DMS79 treated with DMSO at 0.1 percent for 48 hours (cell line): ENCODE data around the gene NUAK1.

Experiments used
- DNase-seq: peaks from one replicate; lab custom pipeline; 2025; lab: John Stamatoyannopoulos, UW

Gene NUAK1

GRCh38 chr12:106082216-106083175 is 56.3 kb downstream of the NUAK1 start:
- no peak for DNase-seq

GRCh38 chr12:106081606-106082005 is 57.1 kb downstream of the NUAK1 start:
- DNase-seq, result no peak

GRCh38 chr12:106080791-106081170 is 58.0 kb downstream of the NUAK1 start:
- no peak for DNase-seq

GRCh38 chr12:106080041-106080790 is 58.5 kb downstream of the NUAK1 start:
- no peak for DNase-seq

- DNase-seq, result no peak
These were observed 59.5 kb downstream of the NUAK1 start for GRCh38 chr12:106079148-106079738.

- no peak for DNase-seq
These were observed 60.3 kb downstream of the NUAK1 start for GRCh38 chr12:106078358-106079010.

- no peak for DNase-seq
These were observed 63.9 kb downstream of the NUAK1 start for GRCh38 chr12:106074706-106075392.

GRCh38 chr12:106074361-106074705 is 64.4 kb downstream of the NUAK1 start:
- DNase-seq, result no peak

GRCh38 chr12:106073179-106073578 is 65.6 kb downstream of the NUAK1 start:
- DNase-seq, result no peak

GRCh38 chr12:106072751-106073150 is 66.0 kb downstream of the NUAK1 start:
- DNase-seq, result no peak

- no peak for DNase-seq
These were observed 67.1 kb downstream of the NUAK1 start for GRCh38 chr12:106071686-106072085.

GRCh38 chr12:106070611-106071010 is 68.1 kb downstream of the NUAK1 start:
- no peak for DNase-seq

- no peak for DNase-seq
These were observed 68.6 kb downstream of the NUAK1 start for GRCh38 chr12:106070147-106070546.

- DNase-seq, result no peak
These were observed 70.5 kb downstream of the NUAK1 start for GRCh38 chr12:106068296-106068695.

GRCh38 chr12:106067606-106068205 is 71.0 kb downstream of the NUAK1 start:
- no peak for DNase-seq

- DNase-seq, result no peak
These were observed 71.9 kb downstream of the NUAK1 start for GRCh38 chr12:106066726-106067325.

- DNase-seq, result no peak
These were observed 72.6 kb downstream of the NUAK1 start for GRCh38 chr12:106066051-106066705.

GRCh38 chr12:106065506-106065905 is 73.2 kb downstream of the NUAK1 start:
- DNase-seq, result no peak

GRCh38 chr12:106064721-106065021 is 74.1 kb downstream of the NUAK1 start:
- DNase-seq, result no peak
